Pancreas (tissue), 10 donors: Measurements from ENCODE around the gene FXYD4. TPM values are rescaled to one million over a fixed set of nuclear protein-coding genes. Genes with fewer than 3 reads are reported as not detected.
A peak's percentile ranks its signal among the peaks of the same experiment; 100 is the strongest.

ENCODE experiments used
- ATAC-seq, 4 donors: fragments of 200-7000 bp; cut with Tn5 transposase; one replicate each; pipeline versions ENCODE4 v1.8.0 to v1.9.1; 2020; ENCODE audit warnings: mild to moderate bottlenecking in 4 of 4, moderate library complexity in 4 of 4
- DNase-seq, 6 donors: peaks; one replicate each; pipeline ENCODE4 v3.0.0-alpha.2; 2020
- FAIRE-seq: peaks from 2 replicates; lab custom pipeline; 2012; peaks lifted over from hg19 to GRCh38; lab: Jason Lieb, UNC
- H3K27ac ChIP-seq, 4 donors: fragments of 200-600 bp; sonication (generic); 1 replicate in 3 of 4; 2 replicates in 1 of 4; pipeline versions ENCODE4 v1.5.0 to v1.8.0; 2020
- H3K27me3 ChIP-seq, 4 donors: fragments of 200-600 bp; one replicate each; pipeline ENCODE4 v1.8.0; 2021
- H3K36me3 ChIP-seq, 3 donors: fragments of 200-600 bp; sonication (generic) in 1 of 3; one replicate each; pipeline versions ENCODE4 v1.5.0 to v1.8.0; 2020 to 2021
- H3K4me1 ChIP-seq, 3 donors: fragments of 200-600 bp; one replicate each; pipeline ENCODE4 v1.8.0; 2021
- H3K4me3 ChIP-seq, 4 donors: fragments of 200-600 bp; sonication (generic) in 2 of 4; one replicate each; pipeline versions ENCODE4 v1.5.0 to v1.8.0; 2020 to 2021
- H3K9me3 ChIP-seq, 4 donors: fragments of 200-600 bp; one replicate each; pipeline ENCODE4 v1.8.0; 2021
- CTCF ChIP-seq, 4 donors: fragments of 200-600 bp; sonication (generic) in 3 of 4; IDR thresholded peaks; one replicate each; pipeline versions ENCODE4 v1.5.0 to v1.8.0; 2021; ENCODE audit warnings: antibody characterized with exemption in 4 of 4
- WGBS, 2 donors: extraction: QIAGEN DNeasy Blood & Tissue Kit; methylation state at CpG; one replicate each; pipeline ENCODE4 v1.1.7; 2013; 5-methylcytosine and 5-hydroxymethylcytosine counted together
- intact Hi-C, 3 donors: fragments of 100-400 bp; cut with DNase I; formaldehyde crosslinking; loops; one replicate each; pipeline versions ENCODE4 v1.11.1 to v1.14.2; 2022
- polyA plus RNA-seq, 2 donors: library from polyadenylated mRNA; stranded (reverse); fragments of 200-250 nt; gene quantifications; one replicate each; pipeline ENCODE4 v1.2.3, GENCODE V29; 2013
- total RNA-seq, 6 donors: library from RNA; stranded (reverse); fragmentation: NEBNext Ultra II Directional in 4 of 6; extraction: Animal tissue kit (Norgen Biotek cat#: 25700) in 4 of 6; gene quantifications; one replicate each; pipeline versions ENCODE4 v1.2.1 to v1.2.4, GENCODE V29; 2021 to 2023
- donor health status: healthy with polysubstance abuse.
- donor health status: DM: no; HTN: no; CAD: no; lungs with moderate emphysema.
- donor health status: DM: no; HTN: no; CAD: no.
- donor health status: control.
- donor health status: control.
- donor health status: Bipolar disorder and iron deficiency.
- donor health status: DM: yes; HTN: yes; CAD: no.
- donor health status: DM: no; HTN: no; CAD: no.
- donor health status: DM: no; HTN: no; CAD: no.
- donor health status: DM: yes; HTN: yes; CAD: no.

The FXYD4 gene
- total and polyA plus RNA-seq, 8 donors: 0.28 to 0.31 TPM; not detected in 6

GRCh38 chr10:43351301-43351700, 20.1 kb upstream of the FXYD4 start:
- no peaks in the 10 kb centered on the region for H3K27me3 ChIP-seq
- H3K27ac ChIP-seq: no peak overlapping the region
- ATAC-seq: no peak
- H3K4me1 ChIP-seq: no peaks in the 10 kb centered on the region
- FAIRE-seq: no peak
- TF ChIP-seq CTCF (IDR thresholded peaks at IDR 0.05): no peak
- intact Hi-C loops: loop anchor here in 1 of 3 donors (5.0 kb wide), 1 partner anchor 54 kb away; no protein-coding TSS in a partner anchor
- H3K9me3 ChIP-seq: no peaks in the 10 kb centered on the region
- H3K4me3 ChIP-seq: no peak overlapping the region
- 51 to 57% methylated on average over 14 of the region's 14 CpGs for whole genome bisulfite sequencing, 2 donors
- DNase-seq: peak in 1 of 6 donors; percentile 54
- no peaks in the 10 kb centered on the region for H3K36me3 ChIP-seq

GRCh38 chr10:43352951-43353350, 18.5 kb upstream of the FXYD4 start:
- H3K27ac ChIP-seq: no peak overlapping the region
- no peaks in the 10 kb centered on the region for H3K27me3 ChIP-seq
- ATAC-seq: no peak
- 54 to 57% methylated on average over 7 of the region's 7 CpGs for WGBS, 2 donors
- DNase-seq: peak in 1 of 6 donors; percentile 9
- FAIRE-seq: no peak
- no peaks in the 10 kb centered on the region for H3K4me1 ChIP-seq
- H3K36me3 ChIP-seq: no peaks in the 10 kb centered on the region
- no peak for TF ChIP-seq CTCF (IDR thresholded peaks at IDR 0.05)
- H3K4me3 ChIP-seq: no peak overlapping the region
- no peaks in the 10 kb centered on the region for H3K9me3 ChIP-seq
- intact Hi-C loops: loop anchor here in 1 of 3 donors (5.0 kb wide), 1 partner anchor 56 kb away; no protein-coding TSS in a partner anchor

- Histone ChIP-seq H3K27me3 (no peaks in the 10 kb centered on the region), H3K9me3 (no peaks in the 10 kb centered on the region), H3K27ac (no peak overlapping the region), H3K4me1 (no peaks in the 10 kb centered on the region), H3K4me3 (no peak overlapping the region), H3K36me3 (no peaks in the 10 kb centered on the region)
- intact Hi-C loops: loop anchor here in 1 of 3 donors (5.0 kb wide), 1 partner anchor 56 kb away; no protein-coding TSS in a partner anchor
- DNase-seq (no peak), FAIRE-seq (no peak), ATAC-seq (peak in 2 of 4 donors; percentile 20 to 21)
- 24 to 27% methylated on average over 3 of the region's 3 CpGs for whole genome bisulfite sequencing, 2 donors
- TF ChIP-seq CTCF (IDR thresholded peaks at IDR 0.05): no peak
Observed at GRCh38 chr10:43353495-43354329, 17.7 kb upstream of the FXYD4 start.

- Histone ChIP-seq H3K36me3 (no peaks in the 10 kb centered on the region), H3K4me1 (no peaks in the 10 kb centered on the region), H3K9me3 (no peaks in the 10 kb centered on the region), H3K4me3 (no peak overlapping the region), H3K27ac (no peak overlapping the region), H3K27me3 (no peaks in the 10 kb centered on the region)
- FAIRE-seq: no peak
- intact Hi-C loops: loop anchor here in 1 of 3 donors (5.0 kb wide), 1 partner anchor 57 kb away; no protein-coding TSS in a partner anchor
- no peak for TF ChIP-seq CTCF (IDR thresholded peaks at IDR 0.05)
- 57 to 66% methylated on average over 2 of the region's 2 CpGs for WGBS, 2 donors
- ATAC-seq: peak in 2 of 4 donors; percentile 19 to 28
- DNase-seq: no peak
Observed at GRCh38 chr10:43354330-43354635, 17.2 kb upstream of the FXYD4 start.
